GM06990 (cell line): ENCODE data around the gene NUAK1.

Source experiments
- DNase-seq: peaks from one replicate; pipeline ENCODE4 v3.0.0-alpha.2; 2011; ENCODE audit not compliant: insufficient read length; ENCODE audit errors: extremely low read depth
- H3K27me3 ChIP-seq: replicated peaks from 2 replicates; pipeline ENCODE4 v1.6.0; 2011; ENCODE audit warnings: low read length; ENCODE audit not compliant: control insufficient read depth, insufficient read depth
- H3K36me3 ChIP-seq: 2 replicates; pipeline ENCODE4 v1.5.1; 2011; ENCODE audit warnings: low read length; ENCODE audit not compliant: control insufficient read depth, insufficient read depth
- H3K4me3 ChIP-seq: replicated peaks from 2 replicates; pipeline ENCODE4 v1.5.1; 2011; ENCODE audit warnings: low read depth, mild to moderate bottlenecking, control low read depth, low read length
- CTCF ChIP-seq: IDR thresholded peaks from 2 replicates; pipeline ENCODE4 v1.5.1; 2011; ENCODE audit warnings: low read length, control low read depth, mild to moderate bottlenecking, inconsistent platforms; ENCODE audit not compliant: insufficient read depth, poor library complexity, severe bottlenecking

Gene NUAK1

GRCh38 chr12:106064721-106065021 is 74.1 kb downstream of the NUAK1 start:
- no peak overlapping the region for H3K4me3 ChIP-seq
- no peak for DNase-seq
- TF ChIP-seq CTCF: no peak
- no peaks in the 10 kb centered on the region for H3K27me3 ChIP-seq
- no peaks in the 10 kb centered on the region for H3K36me3 ChIP-seq

- DNase-seq: no peak
- no peaks in the 10 kb centered on the region for H3K36me3 ChIP-seq
These were observed 74.7 kb downstream of the NUAK1 start for GRCh38 chr12:106063826-106064720.

GRCh38 chr12:106062693-106063092 is 76.1 kb downstream of the NUAK1 start:
- H3K36me3 ChIP-seq: no peaks in the 10 kb centered on the region
- DNase-seq: no peak

More at GRCh38 chr12:106063826-106064720, 74.7 kb downstream of the NUAK1 start:
- no peaks in the 10 kb centered on the region for H3K27me3 ChIP-seq
- TF ChIP-seq CTCF: no peak
- no peak overlapping the region for H3K4me3 ChIP-seq

GRCh38 chr12:106058256-106059182 is 80.2 kb downstream of the NUAK1 start:
- TF ChIP-seq CTCF: no peak
- no peak for DNase-seq
- Histone ChIP-seq H3K4me3 (no peak overlapping the region), H3K27me3 (no peaks in the 10 kb centered on the region), H3K36me3 (no peaks in the 10 kb centered on the region)

More at GRCh38 chr12:106062693-106063092, 76.1 kb downstream of the NUAK1 start:
- no peak overlapping the region for H3K4me3 ChIP-seq
- no peak for TF ChIP-seq CTCF
- no peaks in the 10 kb centered on the region for H3K27me3 ChIP-seq

GRCh38 chr12:106054049-106054448 is 84.7 kb downstream of the NUAK1 start:
- Histone ChIP-seq H3K36me3 (no peaks in the 10 kb centered on the region), H3K4me3 (no peak overlapping the region), H3K27me3 (no peaks in the 10 kb centered on the region)
- no peak for TF ChIP-seq CTCF
- no peak for DNase-seq
